NT2/D1 (cell line): ENCODE results near the gene PEX16.

ENCODE experiments used
- DNase-seq: peaks from one replicate; pipeline ENCODE4 v3.0.0-alpha.2; 2011; ENCODE audit warnings: low read depth, low spot score
- H3K27me3 ChIP-seq: 2 replicates; pipeline ENCODE4 v1.6.0; 2011; ENCODE audit warnings: mild to moderate bottlenecking; ENCODE audit not compliant: insufficient read length, insufficient read depth
- H3K36me3 ChIP-seq: 2 replicates; pipeline ENCODE4 v1.6.1; 2011; ENCODE audit warnings: mild to moderate bottlenecking, low read length, mixed read lengths; ENCODE audit not compliant: insufficient read depth, insufficient read length
- H3K4me1 ChIP-seq: 2 replicates; pipeline ENCODE4 v1.5.1; 2011; ENCODE audit not compliant: insufficient read depth, insufficient read length
- H3K4me3 ChIP-seq: 2 replicates; pipeline ENCODE4 v1.5.1; 2011; ENCODE audit warnings: low read depth; ENCODE audit not compliant: insufficient read length
- H3K9ac ChIP-seq: 2 replicates; pipeline ENCODE4 v1.6.0; 2011; ENCODE audit warnings: low read depth; ENCODE audit not compliant: insufficient read length
- H3K9me3 ChIP-seq: 2 replicates; pipeline ENCODE4 v1.5.1; 2011; ENCODE audit warnings: mild to moderate bottlenecking, low read length; ENCODE audit not compliant: insufficient read depth
- SUZ12 ChIP-seq: IDR thresholded peaks from 2 replicates; pipeline ENCODE4 v1.6.1; 2011; ENCODE audit not compliant: insufficient read length, insufficient read depth; ENCODE audit errors: extremely low read depth
- YY1 ChIP-seq: IDR thresholded peaks from 2 replicates; pipeline ENCODE4 v1.6.1; 2011; ENCODE audit not compliant: insufficient read length, insufficient read depth
- ZNF274 ChIP-seq: IDR thresholded peaks from 2 replicates; pipeline ENCODE4 v1.6.1; 2011; ENCODE audit warnings: mild to moderate bottlenecking, low read depth, low read length

PEX16 gene

DNA sequence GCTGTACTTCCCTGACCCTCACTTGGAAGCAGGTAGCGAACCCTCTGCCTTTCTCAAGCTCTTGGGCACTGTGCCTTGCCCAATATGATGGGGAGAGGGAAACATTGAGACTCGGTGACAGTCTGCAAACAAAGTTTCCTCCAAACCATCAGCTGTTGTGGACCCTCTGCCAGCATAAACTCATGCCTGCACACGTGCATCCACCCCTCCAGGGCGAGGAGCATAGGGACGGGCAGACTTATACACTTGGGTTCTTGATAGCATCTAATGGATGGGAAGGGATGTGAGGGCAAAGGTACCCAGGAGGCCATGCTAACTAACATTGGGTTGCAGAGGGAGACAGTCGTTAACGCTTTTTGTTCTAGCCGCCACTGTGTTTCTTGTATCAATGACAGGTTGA, 40.5 kb downstream of the PEX16 start:
- H3K36me3 ChIP-seq, result peaks cover 67% of the 10 kb centered on the region
- DNase-seq, result no peak
- H3K4me3 ChIP-seq, result no peak overlapping the region
- TF ChIP-seq ZNF274, result no peak
- H3K27me3 ChIP-seq, result no peaks in the 10 kb centered on the region
- no peaks in the 10 kb centered on the region for H3K9me3 ChIP-seq
- H3K9ac ChIP-seq, result no peak overlapping the region
- H3K4me1 ChIP-seq, result peaks cover 17% of the 10 kb centered on the region

DNA sequence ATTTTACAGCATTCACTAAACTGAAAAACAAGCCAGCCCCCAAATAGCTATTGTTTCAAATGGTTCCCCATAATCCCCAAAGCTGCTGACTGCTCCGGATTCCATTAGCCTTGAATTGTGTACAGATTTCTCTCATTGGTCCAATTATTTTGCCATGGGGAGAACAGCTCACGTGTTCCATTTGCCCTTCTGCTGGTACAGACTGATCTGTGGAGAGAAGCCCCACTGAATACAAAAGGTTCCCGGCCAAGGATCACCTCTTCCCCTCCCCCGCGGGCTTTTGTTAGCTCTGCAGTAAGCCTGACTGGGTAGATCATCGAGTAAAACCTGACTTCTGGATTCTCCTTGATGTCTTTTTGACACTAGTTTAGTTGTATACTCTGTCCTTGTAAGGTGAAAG, 41.3 kb downstream of the PEX16 start:
- TF ChIP-seq ZNF274, result no peak
- no peak overlapping the region for H3K9ac ChIP-seq
- H3K36me3 ChIP-seq, result peaks cover 68% of the 10 kb centered on the region
- DNase-seq, result no peak
- H3K9me3 ChIP-seq, result no peaks in the 10 kb centered on the region
- H3K4me1 ChIP-seq, result peaks cover 17% of the 10 kb centered on the region
- H3K27me3 ChIP-seq, result no peaks in the 10 kb centered on the region
- H3K4me3 ChIP-seq, result no peak overlapping the region

- H3K27me3 ChIP-seq, result no peaks in the 10 kb centered on the region
- H3K4me3 ChIP-seq, result no peak overlapping the region
- TF ChIP-seq ZNF274 (no peak), SUZ12 (no peak), YY1 (no peak)
- peak; percentile 86 for DNase-seq
- H3K36me3 ChIP-seq, result peaks cover 88% of the 10 kb centered on the region
- H3K4me1 ChIP-seq, result peaks cover 13% of the 10 kb centered on the region
- H3K9me3 ChIP-seq, result no peaks in the 10 kb centered on the region
- H3K9ac ChIP-seq, result no peak overlapping the region
These were observed 44.9 kb downstream of the PEX16 start for GRCh38 chr11:45872651-45873356.

DNA sequence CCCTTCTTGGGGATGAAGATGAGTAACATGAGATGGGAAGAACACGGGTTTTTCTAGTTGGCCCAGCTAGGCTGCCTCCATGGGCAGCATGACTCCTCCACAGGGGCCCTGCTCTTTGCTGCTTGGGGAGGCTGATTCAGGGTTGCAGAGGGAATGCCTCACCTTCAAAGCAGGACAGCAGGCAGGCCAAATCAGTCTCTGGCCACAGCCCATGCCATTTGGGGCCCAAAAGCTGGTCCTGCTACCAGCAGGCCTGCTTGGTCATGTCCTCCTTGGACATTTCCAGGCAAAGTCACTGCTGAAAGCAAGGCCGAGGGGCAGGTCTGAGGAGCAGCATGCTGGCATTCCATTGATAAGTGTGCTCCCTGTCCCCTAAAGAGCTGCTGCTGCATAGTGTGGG, 46.0 kb downstream of the PEX16 start:
- Histone ChIP-seq H3K27me3 (no peaks in the 10 kb centered on the region), H3K4me1 (peaks cover 9% of the 10 kb centered on the region), H3K9ac (no peak overlapping the region), H3K9me3 (no peaks in the 10 kb centered on the region), H3K4me3 (no peak overlapping the region), H3K36me3 (peaks cover 86% of the 10 kb centered on the region)
- TF ChIP-seq SUZ12, result no peak
- no peak for TF ChIP-seq YY1
- TF ChIP-seq ZNF274, result no peak
- no peak for DNase-seq

GRCh38 chr11:45870706-45871105, 47.0 kb downstream of the PEX16 start:
- no peak for DNase-seq
- H3K4me1 ChIP-seq, result peaks cover 6% of the 10 kb centered on the region
- TF ChIP-seq SUZ12 (no peak), ZNF274 (no peak), YY1 (no peak)
- H3K9me3 ChIP-seq, result no peaks in the 10 kb centered on the region
- no peak overlapping the region for H3K9ac ChIP-seq
- H3K27me3 ChIP-seq, result no peaks in the 10 kb centered on the region
- H3K36me3 ChIP-seq, result peaks cover 88% of the 10 kb centered on the region
- H3K4me3 ChIP-seq, result no peak overlapping the region

DNA sequence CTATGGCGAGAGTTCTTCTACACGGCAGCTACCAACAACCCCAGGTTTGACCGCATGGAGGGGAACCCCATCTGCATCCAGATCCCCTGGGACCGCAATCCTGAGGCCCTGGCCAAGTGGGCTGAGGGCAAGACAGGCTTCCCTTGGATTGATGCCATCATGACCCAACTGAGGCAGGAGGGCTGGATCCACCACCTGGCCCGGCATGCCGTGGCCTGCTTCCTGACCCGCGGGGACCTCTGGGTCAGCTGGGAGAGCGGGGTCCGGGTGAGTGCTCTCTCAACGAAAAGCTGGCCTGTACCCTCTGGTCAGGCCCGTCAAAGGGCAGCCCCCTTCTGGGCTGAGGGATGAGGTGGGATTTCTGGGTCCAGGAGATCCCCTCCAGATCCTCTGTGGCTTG, 48.1 kb downstream of the PEX16 start:
- Histone ChIP-seq H3K27me3 (no peaks in the 10 kb centered on the region), H3K4me3 (no peak overlapping the region), H3K36me3 (peaks cover 87% of the 10 kb centered on the region), H3K9me3 (no peaks in the 10 kb centered on the region), H3K9ac (no peak overlapping the region), H3K4me1 (peaks cover 4% of the 10 kb centered on the region)
- TF ChIP-seq ZNF274, result no peak
- no peak for TF ChIP-seq YY1
- no peak for TF ChIP-seq SUZ12
- no peak for DNase-seq

DNA sequence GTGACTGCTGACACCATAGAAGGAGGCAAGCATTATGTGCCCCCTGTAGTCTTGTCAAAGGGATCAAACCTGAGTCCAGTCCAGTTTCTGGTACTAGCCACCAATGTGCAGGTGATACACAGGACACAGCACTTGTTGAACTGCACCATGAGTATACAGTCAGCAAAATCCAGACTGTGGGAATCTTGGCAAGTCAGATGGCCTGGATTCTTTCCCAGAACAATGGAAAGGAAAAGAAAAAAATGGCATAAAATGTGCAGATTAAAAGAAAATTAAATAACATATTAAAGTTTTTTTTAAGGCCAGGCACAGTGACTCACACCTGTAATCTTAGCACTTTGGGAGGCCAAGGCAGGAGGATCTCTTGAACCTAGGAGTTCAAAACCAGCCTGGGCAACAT, 53.6 kb downstream of the PEX16 start:
- Histone ChIP-seq H3K4me3 (no peak overlapping the region), H3K9me3 (no peaks in the 10 kb centered on the region), H3K27me3 (no peaks in the 10 kb centered on the region), H3K36me3 (peaks cover 81% of the 10 kb centered on the region), H3K4me1 (peaks cover 8% of the 10 kb centered on the region), H3K9ac (no peak overlapping the region)
- DNase-seq, result no peak
- TF ChIP-seq ZNF274, result no peak
- TF ChIP-seq YY1, result no peak
- TF ChIP-seq SUZ12, result no peak
